Measurements from ENCODE around the gene TPTE2.

GRCh38 chr13:19597523-19597922 lies 36.2 kb upstream of the TPTE2 start:
- TF ChIP-seq, protein P1, sequence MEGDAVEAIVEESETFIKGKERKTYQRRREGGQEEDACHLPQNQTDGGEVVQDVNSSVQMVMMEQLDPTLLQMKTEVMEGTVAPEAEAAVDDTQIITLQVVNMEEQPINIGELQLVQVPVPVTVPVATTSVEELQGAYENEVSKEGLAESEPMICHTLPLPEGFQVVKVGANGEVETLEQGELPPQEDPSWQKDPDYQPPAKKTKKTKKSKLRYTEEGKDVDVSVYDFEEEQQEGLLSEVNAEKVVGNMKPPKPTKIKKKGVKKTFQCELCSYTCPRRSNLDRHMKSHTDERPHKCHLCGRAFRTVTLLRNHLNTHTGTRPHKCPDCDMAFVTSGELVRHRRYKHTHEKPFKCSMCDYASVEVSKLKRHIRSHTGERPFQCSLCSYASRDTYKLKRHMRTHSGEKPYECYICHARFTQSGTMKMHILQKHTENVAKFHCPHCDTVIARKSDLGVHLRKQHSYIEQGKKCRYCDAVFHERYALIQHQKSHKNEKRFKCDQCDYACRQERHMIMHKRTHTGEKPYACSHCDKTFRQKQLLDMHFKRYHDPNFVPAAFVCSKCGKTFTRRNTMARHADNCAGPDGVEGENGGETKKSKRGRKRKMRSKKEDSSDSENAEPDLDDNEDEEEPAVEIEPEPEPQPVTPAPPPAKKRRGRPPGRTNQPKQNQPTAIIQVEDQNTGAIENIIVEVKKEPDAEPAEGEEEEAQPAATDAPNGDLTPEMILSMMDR (conservative IDR thresholded peaks at IDR 0.05; ENCODE audit: low read length): no peak
- TF ChIP-seq EZH2phosphoT487 (IDR thresholded peaks at IDR 0.05; ENCODE audit: borderline replicate concordance): no peak
